Calu3 (cell line): ENCODE results near the gene SLC22A23. TPM values are rescaled to one million over a fixed set of nuclear protein-coding genes. Genes with fewer than 3 reads are reported as not detected.

ENCODE experiments used
- BruUV-seq: library from RNA; stranded (reverse); fragments of 400-500 nt; replicated peaks from 2 replicates; lab custom pipeline; 2021; lab: Mats Ljungman, UMichigan
- CTCF ChIA-PET: fragments of 300-600 bp; sonication (Branson Sonifier 250); formaldehyde crosslinking; loops from one replicate; lab custom pipeline; 2022; ENCODE audit warnings: antibody characterized with exemption; lab: Charles Lee
- DNase-seq: peaks from one replicate; pipeline ENCODE4 v3.0.0; 2022
- H3K27ac Mint-ChIP-seq: one replicate; pipeline ENCODE4 v1.8.0; 2022; ENCODE audit warnings: mixed read lengths; ENCODE audit not compliant: unreplicated experiment
- H3K27me3 Mint-ChIP-seq: one replicate; pipeline ENCODE4 v1.8.0; 2022; ENCODE audit warnings: mixed read lengths; ENCODE audit not compliant: unreplicated experiment
- H3K36me3 Mint-ChIP-seq: one replicate; pipeline ENCODE4 v1.8.0; 2022; ENCODE audit warnings: mild to moderate bottlenecking, moderate library complexity, mixed read lengths; ENCODE audit not compliant: insufficient read depth, unreplicated experiment
- H3K4me1 Mint-ChIP-seq: one replicate; pipeline ENCODE4 v1.8.0; 2022; ENCODE audit warnings: mild to moderate bottlenecking, low read depth, mixed read lengths; ENCODE audit not compliant: unreplicated experiment
- H3K4me3 Mint-ChIP-seq: one replicate; pipeline ENCODE4 v1.8.0; 2022; ENCODE audit warnings: mild to moderate bottlenecking, low read depth, moderate library complexity, mixed read lengths; ENCODE audit not compliant: unreplicated experiment
- H3K9me3 Mint-ChIP-seq: one replicate; pipeline ENCODE4 v1.8.0; 2022; ENCODE audit warnings: low read depth, mixed read lengths; ENCODE audit not compliant: unreplicated experiment
- CTCF ChIP-seq: fragments of 200-600 bp; IDR thresholded peaks from one replicate; pipeline ENCODE4 v1.8.0; 2022; ENCODE audit warnings: antibody characterized with exemption; ENCODE audit not compliant: unreplicated experiment
- intact Hi-C: fragments of 100-400 bp; cut with micrococcal nuclease; formaldehyde crosslinking; loops from one replicate; pipeline ENCODE4 v1.10.0; 2022; ENCODE audit not compliant: unreplicated experiment
- total RNA-seq: library from RNA; stranded (reverse); gene quantifications from 2 replicates; pipeline ENCODE4 v1.2.3, GENCODE V29; 2022

The SLC22A23 gene
- total RNA-seq, 1 experiment from 2014 or later: 3.9 TPM

GRCh38 chr6:3335169-3335568 is 121.7 kb downstream of the SLC22A23 start:
- BruUV-seq: no TSS peak
- CTCF ChIA-PET: no interaction called here
- H3K9me3 Mint-ChIP-seq: no peaks in the 10 kb centered on the region
- peaks cover 20% of the 10 kb centered on the region for H3K27me3 Mint-ChIP-seq
- H3K4me3 Mint-ChIP-seq: no peak overlapping the region
- no peak for DNase-seq
- no peaks in the 10 kb centered on the region for H3K36me3 Mint-ChIP-seq
- intact Hi-C loops: no loop called here
- no peak for TF ChIP-seq CTCF
- peaks cover 18% of the 10 kb centered on the region for H3K4me1 Mint-ChIP-seq
- H3K27ac Mint-ChIP-seq: no peak overlapping the region

GRCh38 chr6:3334555-3334954 is 122.3 kb downstream of the SLC22A23 start:
- H3K27me3 Mint-ChIP-seq: peaks cover 20% of the 10 kb centered on the region
- DNase-seq: no peak
- H3K9me3 Mint-ChIP-seq: no peaks in the 10 kb centered on the region
- TF ChIP-seq CTCF: no peak
- H3K4me3 Mint-ChIP-seq: no peak overlapping the region
- CTCF ChIA-PET: no interaction called here
- no peak overlapping the region for H3K27ac Mint-ChIP-seq
- no TSS peak for BruUV-seq
- intact Hi-C loops: no loop called here
- peaks cover 18% of the 10 kb centered on the region for H3K4me1 Mint-ChIP-seq
- H3K36me3 Mint-ChIP-seq: no peaks in the 10 kb centered on the region

GRCh38 chr6:3333263-3333662 is 123.6 kb downstream of the SLC22A23 start:
- no peak for DNase-seq
- H3K4me1 Mint-ChIP-seq: peaks cover 10% of the 10 kb centered on the region

GRCh38 chr6:3331971-3332370 is 124.9 kb downstream of the SLC22A23 start:
- intact Hi-C loops: no loop called here
- Mint-ChIP-seq H3K4me3 (no peak overlapping the region), H3K27me3 (peaks cover 32% of the 10 kb centered on the region), H3K4me1 (no peaks in the 10 kb centered on the region), H3K27ac (no peak overlapping the region), H3K9me3 (no peaks in the 10 kb centered on the region), H3K36me3 (no peaks in the 10 kb centered on the region)
- no peak for DNase-seq
- no peak for TF ChIP-seq CTCF
- BruUV-seq: no TSS peak
- CTCF ChIA-PET: no interaction called here

More at GRCh38 chr6:3333263-3333662, 123.6 kb downstream of the SLC22A23 start:
- H3K27me3 Mint-ChIP-seq: peaks cover 24% of the 10 kb centered on the region
- BruUV-seq: no TSS peak
- CTCF ChIA-PET: no interaction called here
- H3K4me3 Mint-ChIP-seq: no peak overlapping the region
- no peaks in the 10 kb centered on the region for H3K36me3 Mint-ChIP-seq
- no peak for TF ChIP-seq CTCF
- H3K9me3 Mint-ChIP-seq: no peaks in the 10 kb centered on the region
- H3K27ac Mint-ChIP-seq: no peak overlapping the region
- intact Hi-C loops: no loop called here
